Activated naive CD4-positive, alpha-beta T cell treated with Interleukin-2 at 50 U/mL for 16 hours (primary cell): ENCODE results near the gene DPM3.

ENCODE experiments used
- DNase-seq: peaks from one replicate; pipeline ENCODE4 v3.0.0-alpha.2; 2020

DPM3 gene

GRCh38 chr1:155145491-155145890 is 5.2 kb upstream of the DPM3 start:
- no peak for DNase-seq

- no peak for DNase-seq
Observed at GRCh38 chr1:155141749-155142148, 1.4 kb upstream of the DPM3 start.

- DNase-seq = no peak
Observed at GRCh38 chr1:155140630-155140953, 261 bp upstream of the DPM3 start.

GRCh38 chr1:155137154-155137949 is 3.0 kb downstream of the DPM3 start:
- no peak for DNase-seq

GRCh38 chr1:155136748-155137147 is 3.6 kb downstream of the DPM3 start:
- peak; percentile 8 for DNase-seq

GRCh38 chr1:155135415-155136028 is 4.8 kb downstream of the DPM3 start, which contains the start of gene SLC50A1:
SLC50A1 (plus strand) TSS chr1:155135852; CDS start chr1:155135912, 60 bp downstream.
- DNase-seq = peak; percentile 92

- DNase-seq = peak; percentile 82
Observed at GRCh38 chr1:155134880-155135414, 5.4 kb downstream of the DPM3 start.

- DNase-seq = no peak
Observed at GRCh38 chr1:155134322-155134721, 6.0 kb downstream of the DPM3 start.

GRCh38 chr1:155133799-155134281 is 6.5 kb downstream of the DPM3 start:
- DNase-seq = no peak

- DNase-seq = no peak
Observed at GRCh38 chr1:155131856-155132255, 8.5 kb downstream of the DPM3 start.

- DNase-seq = no peak
Observed at GRCh38 chr1:155131285-155131684, 9.0 kb downstream of the DPM3 start.

GRCh38 chr1:155130272-155131006 is 9.9 kb downstream of the DPM3 start:
- no peak for DNase-seq

- DNase-seq = no peak
Observed at GRCh38 chr1:155128755-155129473, 11.4 kb downstream of the DPM3 start.

- DNase-seq = no peak
Observed at GRCh38 chr1:155127967-155128754, 12.2 kb downstream of the DPM3 start.

- peak; percentile 52 for DNase-seq
Observed at GRCh38 chr1:155127105-155127966, 13.0 kb downstream of the DPM3 start, which contains the start of gene EFNA1. EFNA1 (plus strand) TSS chr1:155127876; CDS start chr1:155127978, 102 bp downstream.

- DNase-seq = peak; percentile 40
Observed at GRCh38 chr1:155126556-155127104, 13.7 kb downstream of the DPM3 start.

- DNase-seq = no peak
Observed at GRCh38 chr1:155125946-155126555, 14.3 kb downstream of the DPM3 start.

- DNase-seq = no peak
Observed at GRCh38 chr1:155125511-155125945, 14.8 kb downstream of the DPM3 start.

GRCh38 chr1:155124503-155125463 is 15.5 kb downstream of the DPM3 start:
- DNase-seq = no peak
